Measurements from ENCODE around the gene TRMT2B.

Gene TRMT2B

GRCh38 chrX:100964362-100964761, 87.5 kb downstream of the TRMT2B start:
- Histone ChIP-seq H3K36me3 (ENCODE audit: control insufficient read depth in 1 of 2, insufficient read depth in 2 of 2, low read length in 2 of 2) (no peaks in the 10 kb centered on the region), H3K9me3 (ENCODE audit: control insufficient read depth in 1 of 2, low read length in 2 of 2) (no peaks in the 10 kb centered on the region), H3K4me3 (ENCODE audit: low read depth in 1 of 2, low read length in 2 of 2) (no peak overlapping the region), H3K4me1 (ENCODE audit: control insufficient read depth in 1 of 2, insufficient read depth in 2 of 2, low read length in 2 of 2) (no peaks in the 10 kb centered on the region), H3K27ac (ENCODE audit: low read length) (no peak overlapping the region), H3K27me3 (ENCODE audit: low read depth, low read length) (no peaks in the 10 kb centered on the region)

- Histone ChIP-seq H3K4me3 (ENCODE audit: low read depth in 1 of 2, low read length in 2 of 2) (no peak overlapping the region), H3K27me3 (ENCODE audit: low read depth, low read length) (no peaks in the 10 kb centered on the region), H3K9me3 (ENCODE audit: control insufficient read depth in 1 of 2, low read length in 2 of 2) (no peaks in the 10 kb centered on the region), H3K36me3 (ENCODE audit: control insufficient read depth in 1 of 2, insufficient read depth in 2 of 2, low read length in 2 of 2) (no peaks in the 10 kb centered on the region), H3K27ac (ENCODE audit: low read length) (no peak overlapping the region), H3K4me1 (ENCODE audit: control insufficient read depth in 1 of 2, insufficient read depth in 2 of 2, low read length in 2 of 2) (no peaks in the 10 kb centered on the region)
These were observed 89.1 kb downstream of the TRMT2B start for GRCh38 chrX:100962811-100963210.
